ENCODE data around the gene MARCHF10. TPM values are rescaled to one million over a fixed set of nuclear protein-coding genes. Genes with fewer than 3 reads are reported as not detected.

The MARCHF10 gene
- total RNA-seq, 4 donors from 2014 or later: 0.19 TPM; not detected in 3

- Histone ChIP-seq H3K4me1 (no peaks in the 10 kb centered on the region), H3K4me3 (no peak overlapping the region), H3K27me3 (no peaks in the 10 kb centered on the region), H3K27ac (no peak overlapping the region), H3K9me3 (peaks cover 0 to 19% (median 0%) of the 10 kb centered on the region in 3 donors), H3K36me3 (no peaks in the 10 kb centered on the region)
- WGBS, 2 donors (ENCODE audit: low coverage in 1 of 2): 64 to 92% methylated on average over 4 to 6 of the region's 6 CpGs
- TF ChIP-seq CTCF (IDR thresholded peaks at IDR 0.05) (no peak), POLR2A (IDR thresholded peaks at IDR 0.05) (no peak), EP300 (IDR thresholded peaks at IDR 0.05) (no peak), POLR2AphosphoS5 (IDR thresholded peaks at IDR 0.05) (no peak)
- no peak for ATAC-seq
Measured at GRCh38 chr17:62662855-62663254, 145.3 kb downstream of the MARCHF10 start.

- Histone ChIP-seq H3K4me3 (no peak overlapping the region), H3K4me1 (no peaks in the 10 kb centered on the region), H3K27ac (no peak overlapping the region), H3K27me3 (no peaks in the 10 kb centered on the region), H3K36me3 (no peaks in the 10 kb centered on the region), H3K9me3 (peaks cover 0 to 19% (median 0%) of the 10 kb centered on the region in 3 donors)
- TF ChIP-seq POLR2A (IDR thresholded peaks at IDR 0.05): no peak
- no peak for TF ChIP-seq EP300 (IDR thresholded peaks at IDR 0.05)
- no peak for TF ChIP-seq CTCF (IDR thresholded peaks at IDR 0.05)
- TF ChIP-seq POLR2AphosphoS5 (IDR thresholded peaks at IDR 0.05): no peak
- WGBS, 2 donors (ENCODE audit: low coverage in 1 of 2): 92 to 100% methylated on average over 1 of the region's 1 CpG
- no peak for ATAC-seq
Measured at GRCh38 chr17:62661337-62661736, 146.8 kb downstream of the MARCHF10 start.

- ATAC-seq: no peak
- 92 to 100% methylated on average over 2 of the region's 2 CpGs for WGBS, 2 donors (ENCODE audit: low coverage in 1 of 2)
Measured at GRCh38 chr17:62660629-62661118, 147.4 kb downstream of the MARCHF10 start.

GRCh38 chr17:62658136-62658920 lies 149.8 kb downstream of the MARCHF10 start:
- peaks cover 11% of the 10 kb centered on the region for H3K27me3 ChIP-seq
- no peak overlapping the region for H3K27ac ChIP-seq
- TF ChIP-seq EP300 (IDR thresholded peaks at IDR 0.05) (no peak), CTCF (IDR thresholded peaks at IDR 0.05) (no peak), POLR2AphosphoS5 (IDR thresholded peaks at IDR 0.05) (no peak), POLR2A (IDR thresholded peaks at IDR 0.05) (no peak)
- no peak overlapping the region for H3K4me3 ChIP-seq
- H3K36me3 ChIP-seq: no peaks in the 10 kb centered on the region
- H3K4me1 ChIP-seq: peaks cover 0 to 13% (median 11%) of the 10 kb centered on the region in 3 donors
- no peak for ATAC-seq
- WGBS, 2 donors (ENCODE audit: low coverage in 1 of 2): 80 to 83% methylated on average over 8 to 13 of the region's 15 CpGs
- peaks cover 0 to 19% (median 0%) of the 10 kb centered on the region in 3 donors for H3K9me3 ChIP-seq

More at GRCh38 chr17:62660629-62661118, 147.4 kb downstream of the MARCHF10 start:
- Histone ChIP-seq H3K27me3 (no peaks in the 10 kb centered on the region), H3K27ac (no peak overlapping the region), H3K4me1 (no peaks in the 10 kb centered on the region), H3K4me3 (no peak overlapping the region), H3K36me3 (no peaks in the 10 kb centered on the region), H3K9me3 (peaks cover 0 to 19% (median 0%) of the 10 kb centered on the region in 3 donors)
- no peak for TF ChIP-seq EP300 (IDR thresholded peaks at IDR 0.05)
- no peak for TF ChIP-seq POLR2AphosphoS5 (IDR thresholded peaks at IDR 0.05)
- TF ChIP-seq POLR2A (IDR thresholded peaks at IDR 0.05): no peak
- no peak for TF ChIP-seq CTCF (IDR thresholded peaks at IDR 0.05)

GRCh38 chr17:62657690-62658089 lies 150.4 kb downstream of the MARCHF10 start:
- peaks cover 17% of the 10 kb centered on the region for H3K27me3 ChIP-seq
- H3K9me3 ChIP-seq: peaks cover 0 to 19% (median 0%) of the 10 kb centered on the region in 3 donors
- H3K4me1 ChIP-seq: peaks cover 0 to 19% (median 17%) of the 10 kb centered on the region in 3 donors
- no peak for ATAC-seq
- TF ChIP-seq EP300 (IDR thresholded peaks at IDR 0.05) (no peak), POLR2A (IDR thresholded peaks at IDR 0.05) (no peak), POLR2AphosphoS5 (IDR thresholded peaks at IDR 0.05) (no peak), CTCF (IDR thresholded peaks at IDR 0.05) (no peak)
- H3K27ac ChIP-seq: no peak overlapping the region
- no peak overlapping the region for H3K4me3 ChIP-seq
- 71 to 100% methylated on average over 1 to 5 of the region's 9 CpGs for WGBS, 2 donors (ENCODE audit: low coverage in 1 of 2)
- H3K36me3 ChIP-seq: no peaks in the 10 kb centered on the region
